ENCODE data around the gene ANKS1B.

ANKS1B gene

DNA sequence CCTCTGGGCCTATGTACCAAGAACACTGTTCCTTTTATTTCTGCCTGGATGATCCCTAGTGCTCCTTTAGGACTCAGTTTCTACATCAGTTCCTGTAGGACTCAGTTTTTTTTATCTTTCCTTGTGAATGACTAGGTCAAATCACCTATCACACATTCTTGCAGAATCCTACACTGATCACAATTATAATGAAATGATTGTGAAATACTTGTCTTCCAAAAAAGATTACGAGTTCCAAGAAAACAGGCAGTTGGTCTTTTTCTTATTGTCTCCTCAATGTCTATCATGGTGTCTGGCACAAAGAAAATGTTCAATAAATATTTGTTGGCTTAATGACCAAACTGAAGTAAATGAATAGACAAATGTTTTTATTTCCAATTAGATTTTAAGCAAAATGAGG lies 432.7 kb downstream of the ANKS1B start:
- DNase-seq: no peak

- DNase-seq: no peak
Measured at GRCh38 chr12:99549651-99550050, 435.1 kb downstream of the ANKS1B start.

DNA sequence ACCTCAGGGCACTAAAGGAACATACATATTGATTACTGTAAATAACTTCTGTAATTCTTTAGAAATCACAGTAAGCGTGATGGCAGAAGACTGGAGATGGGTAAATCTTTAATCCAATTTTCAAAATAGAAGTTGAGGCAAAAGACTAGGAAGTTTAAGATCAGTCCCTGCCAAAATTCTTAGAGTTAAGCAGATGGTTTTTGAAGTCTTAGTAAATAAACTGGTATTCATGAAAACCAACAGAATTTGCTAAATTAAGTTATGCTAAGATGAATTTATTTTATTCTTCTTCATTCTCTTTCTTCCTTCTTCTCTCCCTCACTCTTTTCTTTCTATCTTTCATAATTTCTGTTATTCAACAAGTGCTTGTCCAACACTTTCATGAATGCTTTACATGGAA lies 435.5 kb downstream of the ANKS1B start:
- no peak for DNase-seq

DNA sequence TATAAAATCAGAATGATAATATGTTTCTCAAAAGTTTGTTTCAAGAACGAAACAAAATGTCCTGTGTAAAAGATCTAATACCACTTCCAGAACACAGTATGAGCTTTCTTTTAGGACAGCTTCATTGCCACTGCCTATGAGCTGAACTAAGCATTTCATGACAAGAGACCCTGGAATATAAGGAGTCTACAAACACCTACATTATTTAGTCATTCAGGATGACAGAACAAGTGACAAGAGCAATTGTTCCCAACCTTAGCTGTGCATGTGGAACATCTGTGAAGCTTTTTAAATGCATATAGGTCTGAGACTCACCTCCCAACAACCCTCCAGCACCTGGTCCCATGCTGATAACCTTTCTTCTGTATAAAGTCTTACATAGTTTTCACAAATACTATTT lies 440.3 kb downstream of the ANKS1B start:
- DNase-seq: no peak

- no peak for DNase-seq
Measured at GRCh38 chr12:99529966-99530365, 454.8 kb downstream of the ANKS1B start.

GRCh38 chr12:99528478-99528877 lies 456.3 kb downstream of the ANKS1B start:
- no peak for DNase-seq

DNA sequence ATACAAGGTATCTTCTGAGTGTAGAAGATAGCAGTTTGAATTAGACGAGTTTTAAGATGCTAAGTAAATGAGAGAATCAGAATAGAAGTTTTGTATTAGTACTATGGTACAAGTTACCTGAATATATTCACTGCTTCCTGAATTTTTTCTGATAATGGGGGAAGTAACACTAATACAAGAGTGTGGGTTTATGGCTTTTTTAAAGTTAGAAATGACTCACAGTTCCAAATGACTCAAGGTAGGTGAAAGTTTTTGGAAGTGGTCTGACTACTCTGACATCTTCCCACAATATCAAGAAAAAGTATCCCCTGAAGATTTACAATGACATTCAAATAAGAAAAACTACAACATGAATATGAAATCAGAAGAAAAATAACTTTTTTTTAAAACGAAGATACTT lies 460.9 kb downstream of the ANKS1B start:
- no peak for DNase-seq

GRCh38 chr12:99522456-99522855 lies 462.3 kb downstream of the ANKS1B start:
- no peak for DNase-seq

GRCh38 chr12:99521664-99522063 lies 463.1 kb downstream of the ANKS1B start:
- DNase-seq: no peak

DNA sequence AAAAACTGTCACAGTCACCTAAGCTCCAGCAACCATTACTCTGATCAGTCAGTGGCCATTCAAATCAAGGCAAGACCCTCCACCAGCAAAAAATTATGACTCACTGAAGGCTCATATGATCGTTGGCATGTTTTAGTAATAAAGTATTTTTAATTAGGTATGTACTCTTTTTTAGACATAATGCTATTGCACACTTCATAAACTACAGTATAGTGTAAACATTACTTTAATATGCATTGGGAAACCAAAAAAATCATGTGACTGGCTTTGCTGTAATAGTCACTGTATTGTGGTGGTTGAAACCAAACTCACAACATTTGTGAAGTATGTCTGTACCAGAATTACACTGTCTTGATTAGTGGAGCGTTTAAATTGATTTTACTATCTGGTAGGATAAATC lies 471.7 kb downstream of the ANKS1B start:
- DNase-seq: no peak

DNA sequence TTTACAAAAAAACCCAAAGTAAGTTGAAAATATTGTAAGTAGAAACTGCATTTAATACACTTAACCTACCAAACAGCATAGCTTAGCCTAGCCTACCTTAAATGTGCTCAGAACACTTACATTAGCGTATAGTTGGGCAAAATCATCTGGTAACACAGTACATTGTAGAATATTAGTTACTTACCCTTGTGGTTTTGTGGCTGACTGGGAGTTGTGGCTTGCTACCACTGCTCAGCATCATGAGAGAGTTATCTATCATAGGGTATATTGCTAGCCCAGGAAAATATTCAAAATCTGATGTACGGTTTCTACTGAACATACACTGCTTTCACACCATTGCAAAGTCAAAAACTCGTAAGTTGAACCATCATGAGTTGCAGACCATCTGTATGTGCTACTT lies 478.9 kb downstream of the ANKS1B start:
- no peak for DNase-seq

DNA sequence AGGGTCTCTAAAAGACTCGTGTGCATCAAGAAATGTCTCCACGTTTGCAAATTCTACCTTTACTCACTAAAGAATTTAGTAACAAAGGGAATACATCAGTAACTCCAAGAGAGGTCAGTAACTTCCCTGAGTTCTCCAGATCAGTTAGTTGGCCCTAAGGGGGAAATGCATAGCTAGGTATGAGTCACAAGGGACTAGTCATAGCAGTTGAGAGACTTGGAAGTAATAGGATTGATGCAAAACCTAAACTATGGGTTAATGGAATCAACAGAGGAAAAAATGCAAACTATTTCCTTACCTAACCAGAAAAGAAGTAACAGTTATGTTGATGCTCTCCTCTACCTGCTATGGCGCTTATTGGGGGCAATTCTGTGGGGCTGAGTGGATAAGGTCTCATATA lies 486.0 kb downstream of the ANKS1B start:
- DNase-seq: no peak

GRCh38 chr12:99495799-99496198 lies 488.9 kb downstream of the ANKS1B start:
- DNase-seq: no peak

DNA sequence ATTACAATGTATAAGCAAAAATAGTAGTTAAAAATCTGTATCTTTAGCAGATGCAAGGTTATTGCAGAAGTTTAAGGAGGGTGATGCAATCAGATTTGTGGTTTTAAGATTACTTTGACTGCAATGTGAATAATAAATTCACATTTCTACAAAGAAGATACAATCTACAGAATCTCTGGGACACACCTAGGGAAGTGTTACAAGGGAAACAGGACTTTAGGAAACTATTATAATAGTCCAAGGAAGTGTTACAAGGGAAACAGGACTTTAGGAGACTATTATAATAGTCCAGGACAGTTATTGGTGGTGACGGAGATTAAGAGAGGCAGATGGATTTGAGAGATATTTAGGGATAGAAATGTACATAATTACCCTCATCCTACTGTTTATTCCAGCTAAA lies 491.5 kb downstream of the ANKS1B start:
- DNase-seq: no peak

DNA sequence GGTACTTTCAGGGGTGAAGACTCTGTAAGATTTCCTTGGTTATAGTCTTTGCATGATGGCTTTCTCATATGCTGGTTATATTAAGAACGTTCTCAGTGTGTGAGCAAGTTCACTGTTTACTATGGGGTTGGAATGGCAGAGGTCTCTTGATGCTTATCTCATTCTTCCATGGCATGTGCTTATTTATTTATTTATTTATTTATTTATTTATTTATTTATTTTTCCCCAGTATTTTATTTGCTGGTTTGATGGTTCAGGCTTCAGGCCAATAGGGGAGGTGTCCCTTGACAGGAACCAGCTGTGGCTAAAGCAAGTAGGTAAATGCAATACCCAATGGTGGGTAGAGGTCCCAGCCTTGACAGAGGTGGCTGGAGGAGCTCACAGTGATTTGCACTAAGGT lies 498.5 kb downstream of the ANKS1B start:
- DNase-seq: no peak

- DNase-seq: no peak
Measured at GRCh38 chr12:99479149-99479548, 505.6 kb downstream of the ANKS1B start.

DNA sequence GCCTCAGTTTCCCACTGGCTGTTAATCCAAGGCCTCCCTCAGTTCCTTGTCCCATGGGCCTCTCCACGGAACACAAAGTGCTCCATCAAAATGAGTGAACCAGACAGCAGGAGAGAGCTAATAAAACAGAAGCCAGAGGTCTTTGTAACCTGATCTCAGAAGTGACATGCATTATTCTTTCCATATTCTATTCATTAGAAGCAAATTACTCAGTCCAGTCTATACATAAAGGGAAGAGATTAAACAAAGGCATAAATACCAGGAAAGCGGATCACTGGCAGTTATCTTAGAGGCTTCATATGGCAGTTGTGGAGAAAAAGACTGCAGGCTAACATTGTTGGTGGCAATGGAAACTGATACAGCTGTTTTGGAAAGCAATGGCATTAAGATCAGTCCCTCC lies 507.8 kb downstream of the ANKS1B start:
- DNase-seq: no peak

- peak; percentile 50 for DNase-seq
Measured at GRCh38 chr12:99455350-99456035, 529.2 kb downstream of the ANKS1B start.

- DNase-seq: no peak
Measured at GRCh38 chr12:99454539-99455172, 530.1 kb downstream of the ANKS1B start.

DNA sequence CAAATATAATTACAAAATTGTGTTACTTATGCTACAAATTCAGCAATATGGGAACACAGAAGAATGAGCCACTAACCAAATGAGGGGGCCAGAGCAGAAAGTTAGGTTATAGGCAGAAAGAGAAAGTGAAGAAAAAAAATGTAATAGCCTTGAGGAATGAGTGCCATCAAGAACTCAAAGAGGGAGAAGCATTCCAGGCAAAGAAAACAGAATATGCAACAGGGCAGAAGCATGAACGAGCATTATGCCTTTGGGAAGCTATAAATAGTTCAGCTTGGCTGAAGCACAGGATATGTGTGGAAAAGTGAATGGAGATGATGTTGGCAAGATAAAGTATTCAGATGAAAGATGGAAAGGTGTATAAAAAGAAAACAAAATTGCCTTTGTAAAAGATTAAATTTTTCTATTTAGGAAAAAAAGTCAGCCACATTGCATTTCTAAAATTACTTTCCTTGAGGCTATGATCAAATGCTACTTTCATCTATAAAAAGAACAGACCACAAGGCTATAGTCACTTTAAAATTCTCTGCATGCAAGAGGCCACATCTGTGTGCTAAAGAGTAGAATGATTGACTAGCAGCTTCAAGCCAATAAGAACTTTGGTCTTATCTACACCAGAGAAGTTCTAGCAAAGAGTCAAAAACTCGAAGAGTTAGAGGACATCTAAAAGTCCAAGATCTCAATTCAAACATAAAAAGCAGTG lies 530.7 kb downstream of the ANKS1B start:
- no peak for DNase-seq

GRCh38 chr12:99450036-99450630 lies 534.6 kb downstream of the ANKS1B start:
- no peak for DNase-seq

- no peak for DNase-seq
Measured at GRCh38 chr12:99444859-99445316, 539.8 kb downstream of the ANKS1B start.

DNA sequence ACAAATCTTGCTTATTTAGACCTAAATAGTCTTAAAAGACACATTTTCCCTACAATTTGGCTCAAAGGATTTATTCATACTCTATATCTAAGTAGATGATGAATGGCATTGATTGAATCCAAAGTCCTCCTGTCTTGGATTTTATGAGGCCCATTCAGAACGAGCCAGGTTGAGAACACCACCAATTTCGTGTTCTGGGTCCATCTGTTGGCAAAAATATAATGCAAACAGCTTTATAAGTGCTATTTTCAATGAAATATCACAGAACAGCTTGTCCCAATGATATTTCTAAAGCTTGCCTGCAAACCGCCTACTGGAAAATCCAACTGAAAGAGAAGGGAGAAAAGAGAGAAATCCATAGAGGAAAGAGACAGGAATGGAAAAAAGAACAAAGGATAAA lies 542.0 kb downstream of the ANKS1B start:
- DNase-seq: no peak

DNA sequence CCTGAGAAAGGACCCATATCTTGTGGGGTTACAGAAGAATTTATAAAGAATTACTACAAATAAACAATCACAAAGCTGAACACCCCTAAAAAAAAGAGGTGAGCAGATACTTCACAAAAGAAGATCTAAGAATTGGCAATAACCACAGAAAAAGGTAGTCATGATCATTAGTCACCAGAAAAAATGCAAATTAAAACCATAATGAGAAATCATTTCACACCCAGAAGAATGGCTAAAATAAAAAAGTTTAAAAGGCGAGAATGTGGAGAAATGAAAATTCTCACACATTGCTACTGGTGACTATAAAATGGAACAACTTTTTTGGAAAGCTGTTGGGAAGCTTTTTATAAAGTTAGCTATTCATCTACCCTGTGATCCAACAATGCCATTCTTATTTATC lies 545.3 kb downstream of the ANKS1B start:
- no peak for DNase-seq
